Keratinocyte (primary cell): ENCODE data around the gene MFAP4. TPM values are rescaled to one million over a fixed set of nuclear protein-coding genes. Genes with fewer than 3 reads are reported as not detected.

Source experiments
- DNase-seq: peaks from one replicate; pipeline ENCODE4 v3.0.0-alpha.2; 2011; ENCODE audit warnings: low read depth, missing footprints, low spot score
- FAIRE-seq: peaks from 2 replicates; lab custom pipeline; 2011; peaks lifted over from hg19 to GRCh38; lab: Jason Lieb, UNC
- H2AFZ ChIP-seq: 2 replicates; pipeline ENCODE4 v1.6.0; 2012; ENCODE audit warnings: low read length, control low read depth, inconsistent platforms; ENCODE audit not compliant: control insufficient read depth
- H3K27ac ChIP-seq: 2 replicates; pipeline ENCODE4 v1.5.1; 2011; ENCODE audit warnings: low read length; ENCODE audit not compliant: control insufficient read depth, insufficient read depth
- H3K27me3 ChIP-seq: 3 replicates; pipeline ENCODE4 v1.6.0; 2011; ENCODE audit warnings: low read length; ENCODE audit not compliant: control insufficient read depth, insufficient read depth; ENCODE audit errors: extremely low read depth
- H3K36me3 ChIP-seq, 2 experiments: 2 replicates in 1 of 2; 3 replicates in 1 of 2; pipeline ENCODE4 v1.5.1; 2011; ENCODE audit warnings: low read length in 2 of 2, mild to moderate bottlenecking in 1 of 2; ENCODE audit not compliant: control insufficient read depth in 2 of 2, insufficient read depth in 2 of 2; ENCODE audit errors: extremely low read depth in 1 of 2
- H3K4me1 ChIP-seq: 3 replicates; pipeline ENCODE4 v1.5.1; 2011; ENCODE audit warnings: low read length; ENCODE audit not compliant: control insufficient read depth, insufficient read depth; ENCODE audit errors: extremely low read depth
- H3K4me2 ChIP-seq: 3 replicates; pipeline ENCODE4 v1.6.0; 2011; ENCODE audit warnings: low read depth, low read length; ENCODE audit not compliant: control insufficient read depth, insufficient read depth; ENCODE audit errors: extremely low read depth
- H3K4me3 ChIP-seq, 3 experiments: fragments of 200-600 bp in 1 of 3; sonication (generic) in 1 of 3; 2 replicates in 2 of 3; 3 replicates in 1 of 3; pipeline ENCODE4 v1.5.1; 2011 to 2016; ENCODE audit warnings: low read length in 3 of 3, mild to moderate bottlenecking in 3 of 3, control low read depth in 2 of 3, inconsistent platforms in 1 of 3, low read depth in 1 of 3, mixed read lengths in 1 of 3, mixed run types in 1 of 3, moderate library complexity in 1 of 3; ENCODE audit not compliant: control insufficient read depth in 2 of 3, insufficient read depth in 2 of 3; ENCODE audit errors: extremely low read depth in 1 of 3
- H3K79me2 ChIP-seq: 2 replicates; pipeline ENCODE4 v1.6.0; 2012; ENCODE audit warnings: low read length; ENCODE audit not compliant: control insufficient read depth, insufficient read depth
- H3K9ac ChIP-seq: 3 replicates; pipeline ENCODE4 v1.6.0; 2011; ENCODE audit warnings: low read length; ENCODE audit not compliant: control insufficient read depth, insufficient read depth; ENCODE audit errors: extremely low read depth
- H3K9me1 ChIP-seq: 3 replicates; pipeline ENCODE4 v1.6.0; 2011; ENCODE audit warnings: low read length; ENCODE audit not compliant: control insufficient read depth, insufficient read depth; ENCODE audit errors: extremely low read depth
- H3K9me3 ChIP-seq: 2 replicates; pipeline ENCODE4 v1.5.1; 2012; ENCODE audit warnings: low read depth, low read length; ENCODE audit not compliant: control insufficient read depth
- H4K20me1 ChIP-seq: 3 replicates; pipeline ENCODE4 v1.6.0; 2011; ENCODE audit warnings: low read length; ENCODE audit not compliant: control insufficient read depth, insufficient read depth; ENCODE audit errors: extremely low read depth
- EZH2 ChIP-seq: IDR thresholded peaks from one replicate; pipeline ENCODE4 v1.6.1; 2012; ENCODE audit warnings: inconsistent platforms, mild to moderate bottlenecking, low read length, moderate library complexity
- dilution Hi-C: fragments of 300-500 bp; cut with MboI; formaldehyde crosslinking; loops from one replicate; pipeline ENCODE4 v1.7.0; 2020; ENCODE audit warnings: low sequenced_read_pairs; ENCODE audit not compliant: extremely low pct_ligation_motif_present
- polyA plus RNA-seq, 5 experiments: library from polyadenylated mRNA; depleted of rRNA in 3 of 5; stranded (reverse) in 3 of 5; stranded (forward) in 1 of 5; unstranded in 1 of 5; fragments of >200 nt; gene quantifications; 1 replicate in 1 of 5; 2 replicates in 3 of 5; 3 replicates in 1 of 5; pipeline versions ENCODE4 v1.2.1 to v1.2.3, GENCODE V29; 2011 to 2012; ENCODE audit warnings: missing spikeins in 2 of 5, low read depth in 1 of 5, low replicate concordance in 1 of 5
- TF ChIP-seq, protein P1 (sequence below), 3 experiments: IDR thresholded peaks in 1 of 3; conservative IDR thresholded peaks in 1 of 3; optimal IDR thresholded peaks in 1 of 3; 2 replicates in 2 of 3; 3 replicates in 1 of 3; pipeline versions ENCODE3 to v1.5.1; 2011; ENCODE audit warnings: low read length in 3 of 3, mild to moderate bottlenecking in 3 of 3, moderate library complexity in 2 of 3, control low read depth in 1 of 3, inconsistent platforms in 1 of 3; ENCODE audit not compliant: insufficient read depth in 2 of 3; ENCODE audit errors: extremely low read depth in 1 of 3

The MFAP4 gene
- polyA plus RNA-seq, 1 donor (not counting 4 experiments of a cell fraction or from before 2014, with no cell fraction given): not detected

DNA sequence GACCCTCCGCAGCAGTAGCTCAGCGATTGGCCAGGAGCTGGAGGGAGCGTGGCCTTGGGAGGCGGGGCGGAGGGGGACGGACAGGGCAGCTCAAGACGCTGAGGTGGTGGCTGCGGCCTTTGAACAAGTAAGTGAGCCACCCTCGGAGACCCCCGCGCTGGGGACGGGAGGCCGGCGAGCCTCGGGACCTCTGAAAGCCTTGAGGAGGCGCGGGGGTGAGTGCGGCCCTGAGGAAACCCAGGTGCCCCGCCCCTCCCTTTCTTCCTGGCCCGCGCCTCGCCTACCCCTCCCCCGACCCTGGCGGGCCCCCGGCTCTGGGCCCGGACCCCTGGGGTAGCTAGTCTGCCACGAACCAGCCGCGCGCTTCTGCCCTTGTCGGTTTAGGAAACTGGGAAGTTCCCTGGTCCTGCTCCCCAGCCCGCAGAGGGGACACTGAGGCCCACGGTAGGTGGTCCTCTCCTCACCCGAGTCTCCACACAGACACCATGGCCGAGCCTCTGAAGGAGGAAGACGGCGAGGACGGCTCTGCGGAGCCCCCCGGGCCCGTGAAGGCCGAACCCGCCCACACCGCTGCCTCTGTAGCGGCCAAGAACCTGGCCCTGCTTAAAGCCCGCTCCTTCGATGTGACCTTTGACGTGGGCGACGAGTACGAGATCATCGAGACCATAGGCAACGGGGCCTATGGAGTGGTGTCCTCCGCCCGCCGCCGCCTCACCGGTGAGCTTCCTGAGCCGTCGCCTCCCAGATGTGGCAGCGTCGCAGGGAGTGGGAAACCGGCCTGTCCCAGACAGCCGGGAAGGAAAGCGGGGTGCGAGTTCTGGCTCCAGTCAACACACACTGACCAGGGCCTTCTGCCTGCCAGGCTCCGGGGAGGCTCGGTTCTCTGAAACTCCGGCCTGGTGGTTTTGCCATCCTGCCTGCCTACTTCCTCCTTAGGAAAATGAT lies 8.3 kb downstream of the MFAP4 start, which contains the start of gene MAPK7:
Gene MAPK7 (plus strand): TSS at position 83 of the 945 bp plus-strand sequence. CDS start 403 bp downstream, at position 486.
- H3K79me2 ChIP-seq: peaks cover 21% of the 10 kb centered on the region
- H3K4me3 ChIP-seq: peak within 1 kb of the TSS; percentile 88 to 90 (median 89)
- H4K20me1 ChIP-seq: no peaks in the 10 kb centered on the region
- H2AFZ ChIP-seq: peak within 1 kb of the TSS; percentile 93
- no peaks in the 10 kb centered on the region for H3K9me3 ChIP-seq
- DNase-seq: no peak
- H3K27ac ChIP-seq: peak within 1 kb of the TSS; percentile 94
- peaks cover 25 to 33% of the 10 kb centered on the region in 2 experiments for H3K36me3 ChIP-seq
- peak within 1 kb of the TSS; percentile 88 for H3K4me2 ChIP-seq
- peaks cover 3% of the 10 kb centered on the region for H3K9me1 ChIP-seq
- peaks cover 11% of the 10 kb centered on the region for H3K4me1 ChIP-seq
- H3K9ac ChIP-seq: peak within 1 kb of the TSS; percentile 94
- FAIRE-seq: no peak
- H3K27me3 ChIP-seq: no peaks in the 10 kb centered on the region
- dilution Hi-C loops: no loop called here
- TF ChIP-seq EZH2: no peak
- TF ChIP-seq, protein P1, sequence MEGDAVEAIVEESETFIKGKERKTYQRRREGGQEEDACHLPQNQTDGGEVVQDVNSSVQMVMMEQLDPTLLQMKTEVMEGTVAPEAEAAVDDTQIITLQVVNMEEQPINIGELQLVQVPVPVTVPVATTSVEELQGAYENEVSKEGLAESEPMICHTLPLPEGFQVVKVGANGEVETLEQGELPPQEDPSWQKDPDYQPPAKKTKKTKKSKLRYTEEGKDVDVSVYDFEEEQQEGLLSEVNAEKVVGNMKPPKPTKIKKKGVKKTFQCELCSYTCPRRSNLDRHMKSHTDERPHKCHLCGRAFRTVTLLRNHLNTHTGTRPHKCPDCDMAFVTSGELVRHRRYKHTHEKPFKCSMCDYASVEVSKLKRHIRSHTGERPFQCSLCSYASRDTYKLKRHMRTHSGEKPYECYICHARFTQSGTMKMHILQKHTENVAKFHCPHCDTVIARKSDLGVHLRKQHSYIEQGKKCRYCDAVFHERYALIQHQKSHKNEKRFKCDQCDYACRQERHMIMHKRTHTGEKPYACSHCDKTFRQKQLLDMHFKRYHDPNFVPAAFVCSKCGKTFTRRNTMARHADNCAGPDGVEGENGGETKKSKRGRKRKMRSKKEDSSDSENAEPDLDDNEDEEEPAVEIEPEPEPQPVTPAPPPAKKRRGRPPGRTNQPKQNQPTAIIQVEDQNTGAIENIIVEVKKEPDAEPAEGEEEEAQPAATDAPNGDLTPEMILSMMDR (optimal IDR thresholded peaks at IDR 0.05 in 1 of 3, IDR thresholded peaks at IDR 0.05 in 1 of 3, conservative IDR thresholded peaks at IDR 0.05 in 1 of 3; ENCODE audit: extremely low read depth in 1 of 3, insufficient read depth in 2 of 3, low read length in 3 of 3): no peak

DNA sequence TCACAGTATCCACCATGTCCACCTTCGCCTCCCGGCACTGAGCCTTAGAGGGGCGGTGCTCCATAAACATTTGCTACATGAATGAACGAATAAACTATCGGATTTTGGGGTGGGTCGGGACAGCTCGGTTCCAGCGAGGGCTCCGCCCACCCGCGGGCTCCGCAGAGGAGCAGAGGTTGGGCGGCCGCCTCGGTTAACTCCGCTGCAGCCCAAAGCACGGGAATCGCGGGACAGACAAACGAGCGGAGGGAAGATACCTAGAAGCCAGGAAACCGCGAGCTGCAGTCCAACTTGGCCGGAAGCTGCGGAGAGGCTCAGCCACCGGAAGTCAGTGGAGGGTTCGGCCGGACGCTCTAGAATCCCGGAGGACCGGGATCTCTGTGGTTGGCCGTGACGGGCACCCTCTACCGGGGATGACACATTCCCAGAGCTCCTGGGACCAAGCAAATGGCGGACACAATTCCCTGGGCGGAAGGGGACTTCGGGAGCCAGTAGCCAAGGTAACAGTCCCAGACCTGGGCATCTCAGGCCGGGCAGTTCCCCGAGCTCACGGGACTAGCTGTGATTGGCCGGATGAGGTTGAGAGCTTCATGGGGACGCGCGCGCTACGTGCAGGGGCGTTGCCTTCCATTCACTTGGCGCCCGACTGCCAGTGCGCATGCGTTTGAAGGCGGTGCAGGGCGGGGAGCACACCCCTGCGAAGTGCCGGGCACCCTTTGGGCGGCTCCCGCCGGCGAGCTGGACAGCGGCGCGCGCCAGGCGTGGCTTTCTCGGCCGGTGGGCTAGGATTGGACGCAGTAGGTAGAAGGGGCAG lies 9.2 kb downstream of the MFAP4 start:
- Histone ChIP-seq H3K4me2 (peak overlapping the region; percentile 88), H3K27ac (peak overlapping the region; percentile 94), H3K4me1 (peaks cover 11% of the 10 kb centered on the region), H3K9ac (peak overlapping the region; percentile 94), H3K4me3 (peak overlapping the region; percentile 88 to 90 (median 89)), H2AFZ (peak overlapping the region; percentile 93), H4K20me1 (no peaks in the 10 kb centered on the region), H3K27me3 (no peaks in the 10 kb centered on the region), H3K79me2 (peaks cover 21% of the 10 kb centered on the region), H3K36me3 (peaks cover 22 to 30% of the 10 kb centered on the region in 2 experiments), H3K9me3 (no peaks in the 10 kb centered on the region), H3K9me1 (peaks cover 3% of the 10 kb centered on the region)
- peak; percentile 93 for DNase-seq
- no peak for TF ChIP-seq EZH2
- dilution Hi-C loops: no loop called here
- FAIRE-seq: peak; percentile 85
